H9 (cell line): ENCODE measurements around the gene KIF7. TPM values are rescaled to one million over a fixed set of nuclear protein-coding genes. Genes with fewer than 3 reads are reported as not detected.

Experiments used
- DNase-seq: peaks from one replicate; pipeline ENCODE4 v3.0.0-alpha.2; 2017
- H2AFZ ChIP-seq: one replicate; pipeline ENCODE4 v1.6.1; 2013; ENCODE audit warnings: mild to moderate bottlenecking, low read length, control low read depth, moderate library complexity
- H2AK5ac ChIP-seq: 2 replicates; pipeline ENCODE4 v1.6.1; 2013; ENCODE audit warnings: low read length, control low read depth, mixed read lengths; ENCODE audit not compliant: insufficient read length
- H2BK120ac ChIP-seq: one replicate; pipeline ENCODE4 v1.6.1; 2013; ENCODE audit warnings: low read depth, mild to moderate bottlenecking, low read length, control low read depth, inconsistent platforms; ENCODE audit not compliant: poor library complexity, severe bottlenecking
- H2BK12ac ChIP-seq: 2 replicates; pipeline ENCODE4 v1.6.1; 2013; ENCODE audit warnings: low read length, control low read depth, mixed read lengths, low read depth; ENCODE audit not compliant: insufficient read length
- H2BK15ac ChIP-seq: 2 replicates; pipeline ENCODE4 v1.6.1; 2013; ENCODE audit warnings: low read depth, low read length, control low read depth
- H2BK20ac ChIP-seq: one replicate; pipeline ENCODE4 v1.6.1; 2013; ENCODE audit warnings: low read depth, mild to moderate bottlenecking, low read length, control low read depth, inconsistent platforms; ENCODE audit not compliant: poor library complexity, severe bottlenecking
- H2BK5ac ChIP-seq: 2 replicates; pipeline ENCODE4 v1.6.1; 2013; ENCODE audit warnings: low read length, control low read depth, mixed read lengths; ENCODE audit not compliant: insufficient read length
- H3K14ac ChIP-seq: 2 replicates; pipeline ENCODE4 v1.6.1; 2013; ENCODE audit warnings: low read length, control low read depth; ENCODE audit not compliant: insufficient read depth
- H3K18ac ChIP-seq: 2 replicates; pipeline ENCODE4 v1.6.1; 2013; ENCODE audit warnings: low read depth, mild to moderate bottlenecking, mixed read lengths, low read length, control low read depth; ENCODE audit not compliant: insufficient read length
- H3K23ac ChIP-seq: 2 replicates; pipeline ENCODE4 v1.6.1; 2013; ENCODE audit warnings: low read length, control low read depth, mixed read lengths, low read depth; ENCODE audit not compliant: insufficient read length
- H3K23me2 ChIP-seq: 2 replicates; pipeline ENCODE4 v1.6.1; 2013; ENCODE audit warnings: low read depth, mild to moderate bottlenecking, mixed read lengths, low read length, control low read depth; ENCODE audit not compliant: insufficient read length, poor library complexity, severe bottlenecking
- H3K27ac ChIP-seq: 2 replicates; pipeline ENCODE4 v1.5.1; 2013; ENCODE audit warnings: low read length, control low read depth, mixed read lengths, low read depth; ENCODE audit not compliant: insufficient read length
- H3K27me3 ChIP-seq: 2 replicates; pipeline ENCODE4 v1.6.1; 2013; ENCODE audit warnings: low read length, control low read depth, inconsistent platforms; ENCODE audit not compliant: insufficient read depth
- H3K4ac ChIP-seq: 2 replicates; pipeline ENCODE4 v1.6.1; 2013; ENCODE audit warnings: low read depth, mild to moderate bottlenecking, control low read depth, inconsistent platforms, low read length, moderate library complexity
- H3K4me1 ChIP-seq: 2 replicates; pipeline ENCODE4 v1.6.1; 2013; ENCODE audit warnings: low read length, control low read depth, inconsistent platforms; ENCODE audit not compliant: insufficient read depth
- H3K4me2 ChIP-seq: 2 replicates; pipeline ENCODE4 v1.6.1; 2013; ENCODE audit warnings: low read length, control low read depth, mixed read lengths; ENCODE audit not compliant: insufficient read length, insufficient read depth
- H3K56ac ChIP-seq: 2 replicates; pipeline ENCODE4 v1.6.1; 2013; ENCODE audit warnings: low read depth, mild to moderate bottlenecking, mixed read lengths, low read length, control low read depth; ENCODE audit not compliant: insufficient read length
- H3K79me1 ChIP-seq: 2 replicates; pipeline ENCODE4 v1.6.1; 2013; ENCODE audit warnings: low read depth, mild to moderate bottlenecking, moderate library complexity, low read length, control low read depth, inconsistent platforms; ENCODE audit not compliant: insufficient read depth, poor library complexity, severe bottlenecking
- H3K79me2 ChIP-seq: 2 replicates; pipeline ENCODE4 v1.6.1; 2013; ENCODE audit warnings: low read length, control low read depth, inconsistent platforms; ENCODE audit not compliant: insufficient read depth
- H3K9ac ChIP-seq: 2 replicates; pipeline ENCODE4 v1.6.1; 2013; ENCODE audit warnings: low read length, control low read depth, mixed read lengths; ENCODE audit not compliant: insufficient read length; ENCODE audit errors: extremely low read depth
- H3K9me3 ChIP-seq: one replicate; pipeline ENCODE4 v1.6.1; 2013; ENCODE audit warnings: low read depth, low read length, inconsistent platforms; ENCODE audit not compliant: control insufficient read depth
- H3T11ph ChIP-seq: one replicate; pipeline ENCODE4 v1.6.1; 2013; ENCODE audit warnings: mild to moderate bottlenecking, low read length, control low read depth, inconsistent platforms
- H4K20me1 ChIP-seq: one replicate; pipeline ENCODE4 v1.6.1; 2013; ENCODE audit not compliant: control insufficient read depth, insufficient read length, insufficient read depth
- H4K5ac ChIP-seq: 2 replicates; pipeline ENCODE4 v1.6.1; 2013; ENCODE audit warnings: low read depth, mild to moderate bottlenecking, mixed read lengths, low read length, control low read depth; ENCODE audit not compliant: insufficient read length
- H4K8ac ChIP-seq: replicated peaks from 2 replicates; pipeline ENCODE4 v1.6.1; 2013; ENCODE audit warnings: low read length, control low read depth, mixed read lengths, low read depth; ENCODE audit not compliant: insufficient read length
- H4K91ac ChIP-seq: 2 replicates; pipeline ENCODE4 v1.6.1; 2013; ENCODE audit warnings: low read depth, mild to moderate bottlenecking, moderate library complexity, mixed read lengths, low read length, control low read depth; ENCODE audit not compliant: insufficient read length
- H3K27ac Mint-ChIP-seq, 3 experiments: 2 replicates in 2 of 3; 3 replicates in 1 of 3; pipeline ENCODE4 v1.8.0; 2020 to 2021; ENCODE audit warnings: mixed read lengths in 3 of 3, mild to moderate bottlenecking in 1 of 3, moderate library complexity in 1 of 3
- H3K27me3 Mint-ChIP-seq: 2 replicates; pipeline ENCODE4 v1.8.0; 2021; ENCODE audit warnings: low read depth, mild to moderate bottlenecking, moderate library complexity, mixed read lengths
- H3K36me3 Mint-ChIP-seq, 3 experiments: 2 replicates in 2 of 3; 3 replicates in 1 of 3; pipeline ENCODE4 v1.8.0; 2020 to 2021; ENCODE audit warnings: low read depth in 3 of 3, mixed read lengths in 3 of 3; ENCODE audit not compliant: insufficient read depth in 1 of 3
- H3K4me1 Mint-ChIP-seq, 2 experiments: 2 replicates each; pipeline ENCODE4 v1.8.0; 2020; ENCODE audit warnings: mixed read lengths in 2 of 2
- H3K4me3 Mint-ChIP-seq, 2 experiments: 2 replicates in 1 of 2; 3 replicates in 1 of 2; pipeline ENCODE4 v1.8.0; 2020 to 2021; ENCODE audit warnings: mild to moderate bottlenecking in 2 of 2, mixed read lengths in 2 of 2, moderate library complexity in 1 of 2
- H3K9me3 Mint-ChIP-seq, 2 experiments: 2 replicates in 1 of 2; 3 replicates in 1 of 2; pipeline ENCODE4 v1.8.0; 2020; ENCODE audit warnings: mild to moderate bottlenecking in 2 of 2, mixed read lengths in 2 of 2, moderate library complexity in 1 of 2
- CTCF ChIP-seq: fragments of 200-600 bp; sonication (generic); conservative IDR thresholded peaks from 3 replicates; pipeline ENCODE4 v1.8.0; 2021; ENCODE audit warnings: antibody characterized with exemption, mild to moderate bottlenecking
- WGBS: extraction: QIAGEN DNeasy Blood & Tissue Kit; methylation state at CpG from one replicate; pipeline ENCODE4 v1.1.7; 2013; ENCODE audit warnings: missing lambda C conversion rate, low lambda C conversion rate, mixed read lengths; ENCODE audit not compliant: insufficient read length; ENCODE audit errors: extremely low coverage; 5-methylcytosine and 5-hydroxymethylcytosine counted together
- total RNA-seq: library from RNA; stranded (reverse); gene quantifications from 2 replicates; pipeline ENCODE4 v1.2.1, GENCODE V29; 2021

KIF7 gene
- total RNA-seq, 1 experiment from 2014 or later, result 22.0 TPM

DNA sequence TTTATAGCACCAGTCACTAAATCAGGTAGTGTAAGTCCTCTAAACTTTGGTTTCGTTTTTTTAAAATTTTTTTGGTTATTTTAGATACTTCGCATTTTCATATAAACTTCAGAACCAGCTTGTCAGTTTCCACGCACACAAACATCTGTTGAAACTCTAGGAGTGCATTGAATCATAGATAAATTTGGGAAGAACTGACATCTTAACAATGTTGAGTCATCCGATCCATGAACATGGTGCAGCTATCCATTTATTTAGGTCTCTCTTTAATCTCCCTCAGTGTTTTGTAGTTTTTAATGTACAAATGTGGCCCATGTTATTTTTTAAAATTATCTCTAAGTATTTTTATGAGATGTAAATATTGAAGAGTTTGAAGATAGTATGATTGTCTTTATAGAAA, 62.2 kb downstream of the KIF7 start:
- H3T11ph ChIP-seq, result no peak overlapping the region
- no peak overlapping the region for H3K14ac ChIP-seq
- no peak for DNase-seq
- no peaks in the 10 kb centered on the region for H3K79me2 ChIP-seq
- H3K18ac ChIP-seq, result no peak overlapping the region
- H4K5ac ChIP-seq, result no peak overlapping the region
- H3K4me1 Mint-ChIP-seq, result peaks cover 0 to 2% of the 10 kb centered on the region in 2 experiments; a peak in 1 of 4 replicates
- H2AFZ ChIP-seq, result no peak overlapping the region
- H3K4me3 Mint-ChIP-seq, result no peak overlapping the region
- no peak overlapping the region for H2BK120ac ChIP-seq
- no peaks in the 10 kb centered on the region for H3K4me1 ChIP-seq
- TF ChIP-seq CTCF, result no peak
- WGBS, result no CpG with 5 or more reads among the region's 4 CpGs
- no peak overlapping the region; a peak in 2 of 7 replicates for H3K27ac Mint-ChIP-seq
- H3K9ac ChIP-seq, result no peak overlapping the region
- no peak overlapping the region for H4K8ac ChIP-seq
- no peaks in the 10 kb centered on the region for H4K20me1 ChIP-seq
- no peaks in the 10 kb centered on the region for H3K23me2 ChIP-seq
- H3K56ac ChIP-seq, result no peak overlapping the region
- no peaks in the 10 kb centered on the region for H3K27me3 Mint-ChIP-seq
- H3K79me1 ChIP-seq, result peaks cover 3% of the 10 kb centered on the region
- H3K23ac ChIP-seq, result no peak overlapping the region
- H2AK5ac ChIP-seq, result no peak overlapping the region
- peaks cover 46 to 62% (median 62%) of the 10 kb centered on the region in 3 experiments for H3K36me3 Mint-ChIP-seq
- no peak overlapping the region for H3K27ac ChIP-seq
- H3K27me3 ChIP-seq, result no peaks in the 10 kb centered on the region
- H3K4ac ChIP-seq, result no peak overlapping the region
- no peak overlapping the region for H2BK5ac ChIP-seq
- H2BK12ac ChIP-seq, result no peak overlapping the region
- no peak overlapping the region for H4K91ac ChIP-seq
- H2BK15ac ChIP-seq, result no peak overlapping the region
- H2BK20ac ChIP-seq, result no peak overlapping the region
- no peaks in the 10 kb centered on the region for H3K9me3 ChIP-seq
- no peak overlapping the region for H3K4me2 ChIP-seq
- no peaks in the 10 kb centered on the region for H3K9me3 Mint-ChIP-seq
